GM12872 (cell line): ENCODE results near the gene C8A.

Source experiments
- TF ChIP-seq, protein P1 (sequence below): IDR thresholded peaks from 3 replicates; pipeline ENCODE4 v1.5.1; 2011; ENCODE audit warnings: low read depth, mild to moderate bottlenecking, low read length, moderate library complexity; ENCODE audit not compliant: insufficient read depth

Gene C8A

GRCh38 chr1:56866656-56867055 is 12.1 kb downstream of the C8A start:
- TF ChIP-seq, protein P1, sequence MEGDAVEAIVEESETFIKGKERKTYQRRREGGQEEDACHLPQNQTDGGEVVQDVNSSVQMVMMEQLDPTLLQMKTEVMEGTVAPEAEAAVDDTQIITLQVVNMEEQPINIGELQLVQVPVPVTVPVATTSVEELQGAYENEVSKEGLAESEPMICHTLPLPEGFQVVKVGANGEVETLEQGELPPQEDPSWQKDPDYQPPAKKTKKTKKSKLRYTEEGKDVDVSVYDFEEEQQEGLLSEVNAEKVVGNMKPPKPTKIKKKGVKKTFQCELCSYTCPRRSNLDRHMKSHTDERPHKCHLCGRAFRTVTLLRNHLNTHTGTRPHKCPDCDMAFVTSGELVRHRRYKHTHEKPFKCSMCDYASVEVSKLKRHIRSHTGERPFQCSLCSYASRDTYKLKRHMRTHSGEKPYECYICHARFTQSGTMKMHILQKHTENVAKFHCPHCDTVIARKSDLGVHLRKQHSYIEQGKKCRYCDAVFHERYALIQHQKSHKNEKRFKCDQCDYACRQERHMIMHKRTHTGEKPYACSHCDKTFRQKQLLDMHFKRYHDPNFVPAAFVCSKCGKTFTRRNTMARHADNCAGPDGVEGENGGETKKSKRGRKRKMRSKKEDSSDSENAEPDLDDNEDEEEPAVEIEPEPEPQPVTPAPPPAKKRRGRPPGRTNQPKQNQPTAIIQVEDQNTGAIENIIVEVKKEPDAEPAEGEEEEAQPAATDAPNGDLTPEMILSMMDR = no peak

DNA sequence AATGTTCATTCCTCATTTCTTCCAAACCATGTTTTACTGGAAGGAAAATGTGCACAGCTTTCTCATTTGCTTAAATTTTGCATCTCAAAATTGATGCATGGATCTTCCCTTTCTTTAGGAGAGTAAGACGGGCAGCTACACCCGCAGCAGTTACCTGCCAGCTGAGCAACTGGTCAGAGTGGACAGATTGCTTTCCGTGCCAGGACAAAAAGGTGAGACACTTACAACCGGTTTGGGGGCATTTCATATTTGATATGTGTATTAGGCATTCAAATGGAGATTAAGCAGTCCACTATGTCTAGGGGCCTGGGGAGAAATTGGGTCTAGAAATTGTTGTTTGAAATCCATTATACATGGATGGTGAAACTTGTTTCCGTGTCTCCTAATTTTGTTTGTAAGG is 12.9 kb downstream of the C8A start:
- TF ChIP-seq, protein P1 = no peak

DNA sequence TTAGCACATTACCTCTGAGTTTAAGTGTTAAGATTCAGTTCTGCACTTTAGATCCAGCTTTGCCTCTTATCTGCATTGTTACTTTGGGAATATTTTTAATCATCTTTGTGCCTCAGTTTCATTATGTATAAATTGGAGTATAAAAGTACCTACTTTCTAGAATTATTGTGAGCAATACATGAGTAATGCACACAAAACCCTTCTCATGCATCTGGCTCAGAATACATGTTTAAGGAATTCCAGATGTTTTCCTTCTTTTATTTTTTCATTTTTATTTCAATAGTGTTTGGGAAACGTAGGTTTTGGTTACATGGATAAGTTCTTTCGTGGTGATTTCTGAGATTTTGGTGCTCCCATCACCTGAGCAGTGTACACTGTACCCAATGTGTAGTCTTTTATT is 14.2 kb downstream of the C8A start:
- TF ChIP-seq, protein P1 = no peak

DNA sequence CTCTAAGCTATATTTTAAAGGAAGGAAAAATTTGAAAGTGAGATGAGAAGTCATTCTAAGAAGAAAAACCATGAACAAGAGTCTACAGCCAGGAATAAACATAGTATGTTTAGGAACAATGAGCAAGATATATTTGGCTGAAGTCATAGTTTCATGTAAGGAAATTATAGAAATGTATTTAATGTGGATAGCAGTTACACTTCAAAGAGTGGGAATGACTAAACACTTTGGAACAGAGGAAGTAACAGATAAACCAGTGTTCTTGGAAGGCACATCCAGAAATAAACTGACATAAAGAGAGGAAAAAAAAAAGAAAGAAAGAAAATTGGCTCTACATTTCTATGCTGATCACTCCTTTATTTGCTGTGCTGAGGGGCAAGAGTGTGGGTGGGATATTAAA is 18.0 kb downstream of the C8A start:
- TF ChIP-seq, protein P1 = no peak

GRCh38 chr1:56873213-56873612 is 18.6 kb downstream of the C8A start:
- TF ChIP-seq, protein P1 = no peak

GRCh38 chr1:56874689-56875088 is 20.1 kb downstream of the C8A start:
- TF ChIP-seq, protein P1 = no peak

DNA sequence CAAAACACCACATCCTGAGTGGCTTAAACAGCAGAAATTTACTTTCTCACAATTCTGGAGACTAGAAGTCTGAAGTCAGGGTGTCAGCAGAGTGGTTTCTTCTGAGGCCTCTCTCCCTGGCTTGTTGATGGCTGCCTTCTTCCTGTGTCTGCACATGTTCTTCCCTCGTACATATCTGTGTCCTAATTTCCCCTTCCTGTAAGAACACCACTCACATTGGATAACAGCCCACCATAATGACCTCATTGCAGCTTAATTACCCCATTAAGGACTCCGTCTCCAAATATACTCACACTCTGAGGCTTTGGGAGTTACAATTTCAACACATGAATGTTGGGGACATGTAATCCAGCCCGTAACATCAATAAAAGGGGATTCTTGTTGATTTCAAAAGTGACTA is 23.4 kb downstream of the C8A start:
- TF ChIP-seq, protein P1 = no peak

- TF ChIP-seq, protein P1 = no peak
Measured at GRCh38 chr1:56880774-56881173, 26.2 kb downstream of the C8A start.
